HuH-7 (cell line): Measurements from ENCODE around the gene ABLIM3.

Experiments used
- DNase-seq: peaks from one replicate; pipeline ENCODE4 v3.0.0; 2011; ENCODE audit warnings: low spot score

ABLIM3 gene

DNA sequence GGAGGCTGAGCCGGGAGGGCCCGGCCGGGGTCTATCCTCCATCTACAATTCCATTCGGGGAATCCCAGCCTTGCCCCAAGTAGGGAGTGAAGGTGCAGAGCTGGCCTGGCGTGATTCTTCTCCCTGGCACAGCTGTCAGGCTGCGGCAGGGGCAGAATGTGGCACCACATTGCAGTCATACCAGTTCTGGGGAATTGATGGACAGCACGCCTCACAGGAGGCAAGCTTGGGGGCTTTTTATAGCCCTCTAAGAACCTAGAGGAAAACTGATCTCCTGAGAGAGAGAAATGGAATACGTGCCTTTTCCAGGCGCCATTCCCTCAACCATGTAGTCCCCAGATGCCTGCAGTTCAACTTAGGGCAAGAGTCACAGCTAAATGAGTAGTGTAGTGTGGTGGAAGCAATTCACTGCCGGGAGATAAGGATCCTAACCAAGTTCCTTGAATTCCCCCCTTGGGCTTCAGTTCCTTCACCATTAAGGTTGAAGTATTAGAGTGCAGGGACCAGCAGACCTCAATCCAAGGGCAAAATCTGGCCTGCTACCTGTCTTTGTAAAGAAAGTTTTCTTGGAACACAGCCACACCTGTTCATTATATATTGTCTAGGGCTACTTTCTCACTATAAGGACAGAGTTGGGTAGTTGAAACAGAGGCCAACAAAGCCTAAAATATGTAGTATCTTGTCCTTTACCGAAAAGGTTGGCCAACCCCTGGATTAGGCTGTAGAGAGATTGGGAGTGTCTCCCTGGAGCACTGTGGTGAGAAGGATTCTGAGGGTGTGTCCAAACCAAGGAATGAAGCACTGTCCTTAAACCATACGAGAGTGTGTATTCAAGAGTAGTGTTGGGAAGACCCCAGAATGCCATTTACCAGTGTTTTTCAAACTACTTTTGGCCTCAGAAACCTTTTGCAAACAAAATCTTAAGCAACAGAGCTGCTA, 141.0 kb downstream of the ABLIM3 start:
- no peak for DNase-seq

DNA sequence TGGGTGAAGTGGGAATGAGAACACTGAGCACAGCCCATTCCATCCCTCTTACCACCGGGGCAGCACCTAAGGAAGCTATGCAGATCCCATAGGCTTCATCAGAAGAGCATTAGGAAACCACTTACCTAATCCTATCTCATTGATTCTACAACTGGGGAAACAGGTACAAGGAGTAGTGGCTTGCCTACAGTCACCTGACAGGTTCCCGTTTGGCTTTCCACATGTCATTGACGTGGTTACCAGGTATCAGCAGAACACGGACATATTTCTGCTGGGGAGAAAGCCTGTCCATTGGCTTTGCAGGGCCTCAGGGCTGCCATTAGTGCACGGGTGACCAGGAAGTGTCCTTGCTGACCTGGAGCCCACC, 141.7 kb downstream of the ABLIM3 start:
- no peak for DNase-seq

DNA sequence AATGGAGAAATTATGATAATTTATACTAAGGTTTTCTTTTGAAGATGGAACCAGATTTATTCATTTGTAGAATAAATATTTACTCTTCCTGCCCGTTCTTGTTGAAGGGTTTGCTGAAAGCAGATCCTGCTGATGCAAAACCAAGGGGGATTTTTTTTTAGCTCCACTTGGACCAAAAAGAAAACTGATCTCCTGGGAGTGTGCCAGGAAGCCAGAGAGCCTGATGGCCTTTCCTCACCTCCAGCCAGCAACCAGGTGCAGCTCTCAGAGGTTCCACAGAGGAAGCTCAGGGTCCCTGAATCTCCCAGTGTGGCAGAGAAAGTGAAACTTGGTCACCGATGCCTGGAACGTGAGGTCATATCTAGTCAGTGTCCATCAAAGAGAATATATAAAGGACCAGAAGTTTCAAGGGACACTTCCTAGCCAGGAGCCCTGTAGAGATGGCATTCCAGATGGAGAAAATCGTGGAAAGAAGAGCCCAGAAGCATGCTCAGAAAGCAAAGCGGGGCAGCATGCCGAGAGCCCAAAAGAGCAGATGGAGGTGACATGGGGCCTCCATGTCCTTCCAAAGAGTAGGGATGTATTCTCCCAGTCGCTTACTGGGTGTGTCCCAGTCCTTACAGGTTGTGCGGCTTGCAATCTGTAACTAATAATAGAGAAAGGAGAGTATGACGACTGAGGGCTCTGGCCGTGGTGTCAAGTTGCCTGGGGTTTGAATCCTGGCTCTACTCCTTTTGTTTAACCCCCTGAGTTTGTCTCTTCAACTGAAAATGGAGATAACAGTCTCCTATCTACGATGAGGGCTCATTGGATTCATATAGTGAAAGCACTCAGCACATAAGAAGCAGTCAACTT, 142.6 kb downstream of the ABLIM3 start:
- DNase-seq = no peak

DNA sequence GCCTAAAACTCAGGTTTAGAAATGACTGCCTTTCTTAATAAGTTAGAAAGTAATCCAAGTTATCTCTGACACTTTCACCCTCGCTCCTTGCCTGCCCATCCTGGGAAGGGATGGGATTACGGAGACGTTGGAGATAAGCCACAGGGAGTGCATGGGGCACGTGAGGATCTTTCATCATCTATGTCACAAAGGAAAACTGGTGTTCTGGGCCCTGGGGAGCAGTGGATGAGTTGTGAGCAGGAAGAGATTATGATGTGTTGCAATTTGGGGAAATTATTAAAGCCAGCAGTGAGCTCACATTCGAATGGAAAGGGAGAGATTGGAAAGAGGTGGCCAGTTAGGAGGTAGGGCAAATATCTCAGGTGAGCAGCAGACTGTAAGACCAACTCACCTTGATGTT, 143.2 kb downstream of the ABLIM3 start:
- no peak for DNase-seq

DNA sequence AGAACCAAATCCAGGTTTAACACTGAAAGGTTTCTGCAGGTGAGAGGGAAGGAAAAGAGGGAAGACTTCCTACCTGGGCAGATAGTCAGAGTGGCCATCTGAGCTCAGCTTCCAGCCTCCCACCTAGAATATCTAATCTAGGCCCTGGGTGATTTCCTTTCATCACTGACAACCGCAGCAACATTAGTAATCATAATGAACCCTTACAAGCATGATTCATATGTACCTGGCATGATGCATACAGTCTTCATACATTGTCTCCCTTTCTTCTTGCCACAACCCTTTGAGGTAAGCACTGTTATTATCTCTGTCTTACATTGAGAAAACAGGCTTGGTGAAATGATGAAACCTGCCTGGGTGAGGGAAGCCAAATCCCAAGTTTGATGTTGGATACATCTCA, 143.9 kb downstream of the ABLIM3 start:
- no peak for DNase-seq

DNA sequence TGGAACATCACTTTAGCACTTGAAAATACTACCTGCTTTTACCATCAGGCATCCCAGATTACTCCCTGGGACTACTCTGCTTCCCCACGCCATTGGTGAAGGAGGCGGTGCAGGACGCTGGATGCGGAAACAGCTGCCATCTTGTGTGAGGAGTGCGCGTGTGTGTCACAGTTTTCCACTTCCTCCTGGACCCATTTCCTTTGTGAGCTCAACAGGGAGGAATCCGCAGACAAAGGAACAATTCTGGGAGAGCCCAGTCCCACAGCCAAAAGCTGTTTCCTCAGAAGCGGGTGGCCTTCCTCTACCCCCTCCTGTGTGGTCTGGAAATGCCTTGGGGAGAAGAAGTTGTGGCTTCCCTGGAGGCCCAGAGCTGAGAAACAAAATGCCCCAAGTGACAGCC, 147.1 kb downstream of the ABLIM3 start:
- DNase-seq = no peak

DNA sequence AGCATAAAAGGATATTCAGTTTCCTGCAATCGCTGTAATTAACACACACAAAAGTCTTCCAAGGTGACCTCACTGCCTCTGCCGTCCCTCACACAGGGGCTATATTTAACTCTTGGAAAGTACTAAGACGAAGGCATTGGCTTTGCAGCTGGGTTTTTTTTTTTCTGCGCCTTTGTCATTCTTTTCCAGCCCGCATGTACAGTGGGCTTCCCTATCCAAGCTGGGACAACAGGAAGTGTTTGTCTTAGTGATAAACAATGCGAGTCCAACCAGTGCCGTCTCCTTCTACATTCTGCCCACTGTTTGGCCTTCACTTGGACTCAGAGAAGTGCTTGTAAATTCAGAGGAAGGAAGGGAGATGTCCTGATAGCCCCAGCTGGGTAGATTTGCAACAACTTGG, 148.0 kb downstream of the ABLIM3 start:
- no peak for DNase-seq

DNA sequence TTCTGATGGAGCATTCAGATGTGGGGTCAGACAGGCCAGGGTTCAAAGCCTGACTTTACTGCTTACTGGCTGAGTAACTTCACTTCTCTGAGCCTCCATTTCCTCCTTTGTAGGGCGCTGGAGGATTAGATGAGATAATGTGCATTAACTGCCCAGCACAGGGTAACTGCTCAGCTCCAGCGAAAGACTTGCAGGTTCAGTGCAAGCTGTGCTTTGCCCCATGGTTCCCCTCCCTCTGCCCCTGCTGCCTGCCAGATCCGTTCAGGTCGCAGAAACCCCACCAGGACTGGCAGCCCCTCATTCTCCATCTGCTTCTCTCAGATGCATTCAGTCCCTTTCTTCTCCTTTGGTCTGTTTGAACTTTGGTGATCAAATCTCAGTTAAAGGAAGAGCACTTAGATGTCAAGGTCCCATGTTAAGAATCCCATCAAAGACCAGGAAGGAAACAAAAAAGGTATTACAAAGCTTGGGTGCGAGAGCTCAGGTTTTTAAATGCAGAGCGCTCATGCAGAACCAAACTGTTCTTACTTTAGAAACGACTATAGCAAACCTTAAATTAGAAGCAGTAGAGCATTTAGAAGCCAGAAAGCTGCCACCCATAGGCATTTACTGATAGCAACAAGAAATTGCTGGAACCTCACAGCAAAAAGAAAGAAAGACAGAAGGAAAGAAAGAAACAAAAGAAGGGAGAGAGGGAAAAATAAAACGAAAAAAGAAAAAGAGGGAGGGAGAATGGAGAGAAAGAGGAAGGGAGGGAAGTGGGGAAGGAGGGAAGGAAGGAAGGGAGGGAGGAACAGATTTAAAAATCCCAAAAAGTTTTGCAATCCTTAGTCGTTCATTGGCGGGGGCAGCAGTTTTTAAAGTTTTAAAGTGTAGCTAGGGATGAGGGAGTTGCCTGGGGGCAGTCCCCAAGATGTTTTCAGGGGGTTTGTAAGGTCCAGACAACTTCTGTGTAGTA, 153.9 kb downstream of the ABLIM3 start:
- no peak for DNase-seq

DNA sequence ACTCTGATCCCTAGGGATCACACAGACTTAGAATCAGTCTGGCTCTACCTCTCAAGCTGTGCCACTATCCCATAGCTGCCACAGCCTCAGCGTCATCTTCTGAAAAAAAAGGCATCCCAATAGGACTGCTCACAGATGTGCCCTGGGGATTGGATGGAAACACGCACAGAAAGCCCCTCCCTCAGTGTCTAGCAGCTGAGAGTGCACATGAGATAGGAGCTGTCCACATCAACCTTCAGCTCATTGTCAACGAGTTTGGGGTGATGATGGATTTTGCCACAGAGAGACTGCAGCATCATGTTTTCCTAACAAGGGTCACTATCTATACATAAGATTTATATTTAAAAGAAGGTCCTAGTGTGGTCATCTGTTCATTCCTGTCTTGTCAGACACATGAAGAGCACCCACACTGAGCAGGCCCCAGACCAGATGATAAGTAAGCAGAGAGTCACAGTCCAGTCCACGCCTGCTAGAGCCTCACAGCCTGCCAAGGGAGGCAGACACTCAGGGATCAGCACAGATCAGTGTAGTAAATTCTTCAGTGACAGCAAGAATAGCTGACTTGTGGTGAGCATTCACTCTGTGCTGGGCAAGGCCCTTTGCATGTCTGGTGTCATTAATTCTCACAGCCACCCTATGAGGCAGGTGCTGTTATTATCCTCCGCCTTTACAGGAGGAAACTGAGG, 156.2 kb downstream of the ABLIM3 start:
- DNase-seq = no peak

DNA sequence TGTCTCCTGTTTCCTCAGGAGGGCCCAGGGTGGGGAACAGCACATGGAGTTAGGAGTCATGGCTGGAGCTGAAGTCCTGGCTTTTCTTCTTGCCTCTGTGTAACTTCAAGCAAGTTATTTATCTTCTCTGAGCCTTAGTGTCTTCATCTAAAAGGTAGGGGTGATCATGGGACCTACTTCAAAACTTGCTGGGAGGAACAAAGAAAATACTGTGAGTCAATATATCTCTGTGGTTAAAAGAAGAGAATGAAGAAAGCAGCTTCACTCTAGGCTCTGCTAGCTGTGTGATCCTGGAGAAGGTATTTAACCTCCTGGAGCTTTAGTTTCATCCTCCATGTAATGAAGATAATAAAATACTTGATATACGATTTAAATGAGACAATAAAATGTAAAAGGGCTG, 156.9 kb downstream of the ABLIM3 start:
- DNase-seq = no peak

DNA sequence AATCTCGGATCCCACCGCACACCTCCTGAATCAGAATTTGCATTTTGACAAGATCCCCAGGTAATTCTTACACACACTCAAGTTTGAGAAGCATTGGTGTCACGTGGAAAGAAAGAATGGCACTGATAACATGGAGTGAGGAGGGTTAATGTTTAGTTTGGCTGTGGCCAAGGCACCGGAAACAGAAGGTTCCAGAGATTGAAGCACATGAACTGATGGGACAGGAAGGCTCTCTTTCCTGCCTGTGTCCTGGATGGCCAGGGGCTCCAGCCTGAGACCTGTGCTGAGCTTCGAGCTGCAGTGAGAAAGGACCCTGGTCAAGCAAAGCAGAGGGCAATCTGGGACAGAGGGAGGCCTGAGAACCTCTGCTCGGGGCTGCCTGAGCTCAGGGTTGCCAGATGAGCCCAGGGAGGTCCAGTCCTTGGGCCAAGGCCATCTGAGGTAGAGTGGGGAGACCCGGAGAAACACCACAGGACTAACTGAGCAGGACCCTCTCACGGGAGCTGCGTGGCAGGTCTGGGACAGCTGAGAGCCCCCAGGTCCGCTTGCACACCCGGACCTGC, 157.6 kb downstream of the ABLIM3 start:
- no peak for DNase-seq

DNA sequence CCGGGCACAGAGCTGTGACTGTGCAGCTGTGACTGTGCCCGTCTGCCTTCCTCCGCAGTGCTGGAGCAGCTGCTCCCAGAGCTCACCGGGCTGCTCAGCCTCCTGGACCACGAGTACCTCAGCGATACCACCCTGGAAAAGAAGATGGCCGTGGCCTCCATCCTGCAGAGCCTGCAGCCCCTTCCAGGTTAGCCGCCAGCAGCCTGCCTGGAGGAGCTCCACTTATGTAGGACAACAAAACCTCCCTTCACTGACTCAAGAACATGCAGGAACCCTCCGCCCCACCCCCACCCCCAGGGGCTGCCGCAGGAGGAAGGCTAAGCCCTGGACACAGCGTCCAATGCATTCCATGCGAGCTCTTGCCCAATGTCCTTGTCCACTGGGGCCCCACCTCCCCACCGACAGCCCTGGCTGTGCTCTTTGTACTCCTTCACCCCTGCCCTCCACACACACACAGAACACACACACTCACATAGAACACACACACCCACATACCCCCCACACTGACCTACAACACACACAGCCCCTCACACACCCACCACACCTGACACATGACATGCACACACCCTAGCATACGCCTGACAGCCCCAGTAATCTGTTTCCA, 158.3 kb downstream of the ABLIM3 start:
- no peak for DNase-seq

DNA sequence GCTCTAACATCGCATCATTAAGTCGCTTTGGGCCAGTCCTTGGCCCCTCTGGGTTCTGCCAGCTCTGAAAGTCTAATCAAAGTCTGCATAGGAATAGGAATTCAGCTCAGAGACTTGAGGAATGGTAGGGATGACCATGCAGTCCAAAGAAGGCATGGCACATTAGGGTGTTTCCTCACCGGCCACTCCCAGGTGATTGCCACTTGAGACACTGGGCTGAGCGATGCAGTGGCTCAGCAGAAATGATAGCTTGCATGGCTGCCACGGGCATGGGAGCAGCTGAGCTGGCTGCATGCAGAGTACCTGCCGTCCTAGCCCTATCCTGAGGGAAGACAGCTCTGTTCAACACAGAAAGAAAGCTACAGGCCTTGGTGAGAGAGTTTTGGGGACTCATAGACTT, 159.1 kb downstream of the ABLIM3 start:
- no peak for DNase-seq

DNA sequence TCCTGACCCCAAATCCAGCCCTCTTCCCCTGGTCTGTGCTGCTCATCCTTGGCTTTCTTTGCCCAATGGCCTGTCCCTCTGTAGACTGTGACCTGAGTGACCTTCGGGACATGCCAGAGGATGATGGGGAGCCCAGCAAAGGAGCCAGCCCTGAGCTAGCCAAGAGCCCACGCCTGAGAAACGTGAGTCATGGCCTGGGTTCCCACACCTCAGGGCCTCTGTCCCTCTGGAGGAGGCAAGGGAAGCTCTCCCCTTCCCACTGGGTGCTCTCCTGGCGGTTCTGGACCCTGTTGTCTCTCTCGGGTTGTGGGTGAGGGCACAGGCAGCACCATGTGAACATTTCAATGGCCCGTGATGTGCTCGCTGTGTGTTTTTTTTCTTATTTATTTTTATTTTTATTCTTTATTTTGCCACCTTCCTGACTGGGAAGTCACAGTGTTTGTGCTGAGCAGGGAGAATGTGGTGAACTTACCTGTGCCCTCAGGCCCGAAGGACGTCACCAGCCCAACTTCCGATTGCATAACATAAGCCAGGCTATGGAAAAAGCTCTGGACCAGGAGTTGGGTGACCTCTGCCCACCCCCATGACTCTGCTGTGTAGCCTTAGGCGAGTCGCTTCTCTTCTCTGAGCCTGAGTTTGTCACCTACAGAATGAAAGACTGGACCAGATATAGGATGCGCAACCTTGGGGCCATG, 159.9 kb downstream of the ABLIM3 start:
- DNase-seq = no peak

DNA sequence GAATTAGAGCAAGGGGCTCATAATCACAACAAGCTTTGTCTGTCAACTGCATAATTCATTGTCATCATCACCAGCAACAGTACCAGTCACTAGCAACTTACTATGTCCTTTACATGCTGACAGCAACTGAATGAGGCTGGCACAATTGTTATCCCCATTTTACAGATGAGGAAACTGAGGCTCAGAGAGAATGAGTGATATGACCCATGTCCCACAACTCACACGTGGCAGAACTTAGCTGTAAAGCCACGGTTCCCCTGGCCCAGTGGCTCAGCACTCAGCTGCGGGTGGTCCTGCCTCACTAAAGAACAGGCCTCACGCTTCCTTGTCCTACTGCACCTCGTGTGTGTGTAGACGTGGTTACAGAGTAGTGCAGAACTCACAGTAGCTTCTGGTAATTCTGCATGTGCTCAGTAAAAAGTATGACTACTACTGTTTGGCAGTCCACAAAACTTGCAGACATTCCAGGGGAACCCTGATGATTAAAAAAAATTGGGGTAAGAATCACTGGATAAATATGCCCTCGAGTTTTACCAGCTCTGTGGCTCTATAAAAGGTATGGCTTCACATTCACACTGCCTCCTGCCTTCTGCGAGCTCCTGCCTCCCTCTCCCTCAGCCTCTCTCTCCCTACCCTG, 160.6 kb downstream of the ABLIM3 start:
- no peak for DNase-seq

DNA sequence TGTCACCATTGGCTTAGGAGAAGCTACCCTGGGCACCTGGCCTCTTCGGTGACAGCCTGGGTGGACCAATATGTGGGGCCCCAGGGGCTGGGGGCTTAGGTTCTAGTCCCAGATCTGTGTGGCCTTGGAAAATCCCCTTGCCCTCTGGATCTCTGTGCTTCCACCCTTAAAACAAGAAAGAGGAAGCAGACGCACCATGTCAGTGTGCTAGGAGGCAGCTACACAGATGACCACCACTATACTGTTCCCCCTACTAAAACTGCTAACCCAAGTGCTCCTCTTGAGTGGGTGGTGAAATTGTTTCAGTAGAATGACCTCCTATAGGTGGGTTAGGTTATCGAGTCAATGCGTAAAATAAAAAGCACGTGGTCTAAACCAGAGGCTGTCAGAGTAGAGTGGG, 161.3 kb downstream of the ABLIM3 start:
- DNase-seq = no peak

DNA sequence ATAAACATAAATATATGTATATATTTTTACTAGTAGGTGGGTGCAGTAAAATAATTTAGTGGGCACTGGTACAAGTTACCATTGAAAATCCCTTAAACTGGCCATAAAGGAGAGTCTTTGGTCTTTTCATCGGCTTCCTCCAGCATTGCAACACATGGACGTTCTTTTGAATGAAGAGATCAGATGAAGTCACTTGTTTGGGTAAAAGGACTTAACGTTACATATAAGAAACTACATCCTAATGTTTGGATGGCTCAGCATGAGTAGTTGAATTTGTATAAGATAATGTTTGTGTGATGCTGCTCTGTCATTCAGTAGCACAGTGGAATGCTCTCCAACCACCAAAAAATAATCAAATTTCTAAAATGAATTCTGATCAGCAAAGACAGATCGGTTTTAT, 161.9 kb downstream of the ABLIM3 start:
- DNase-seq = no peak

DNA sequence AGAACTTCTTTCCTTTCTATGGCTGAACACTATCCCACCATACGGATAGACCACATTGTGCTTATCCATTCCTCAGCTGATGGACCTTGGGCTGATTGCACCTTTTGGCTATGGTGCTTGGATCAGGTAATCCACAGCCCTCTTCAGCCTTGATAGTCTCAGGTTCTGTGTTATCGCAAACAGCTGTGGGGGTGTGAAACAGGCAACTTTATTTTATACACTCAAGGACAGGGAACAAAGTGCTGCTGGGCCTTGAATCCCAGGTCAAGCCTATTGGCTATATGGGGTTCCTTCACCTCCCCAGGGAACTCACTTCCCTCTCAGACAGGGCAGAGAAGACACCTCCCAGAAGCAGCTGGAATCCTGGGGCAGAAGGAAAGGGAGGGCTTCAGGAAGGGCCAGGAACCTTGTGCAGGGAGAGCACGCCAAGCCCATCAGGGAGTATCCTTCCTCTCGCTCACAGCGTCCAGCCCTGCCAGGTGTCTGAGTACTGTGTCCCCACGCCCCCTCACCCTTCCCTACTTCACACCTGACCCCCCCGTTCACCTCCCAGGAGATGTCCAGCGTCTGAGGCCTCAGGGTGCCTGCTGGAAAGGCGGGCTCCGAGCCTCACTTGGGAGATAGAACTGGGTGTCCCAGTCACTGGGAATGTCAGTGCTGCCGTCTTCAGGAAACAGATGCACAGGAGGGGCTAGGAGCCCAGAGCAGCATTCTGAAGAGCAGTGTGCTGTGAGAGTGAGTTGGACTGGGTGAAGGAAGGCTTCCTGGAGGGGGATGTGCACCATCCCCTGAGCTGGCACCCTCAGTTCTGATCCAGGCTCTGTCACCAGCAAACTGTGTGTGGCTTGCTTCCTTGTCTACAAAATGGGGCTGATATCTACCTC, 163.1 kb downstream of the ABLIM3 start:
- no peak for DNase-seq

DNA sequence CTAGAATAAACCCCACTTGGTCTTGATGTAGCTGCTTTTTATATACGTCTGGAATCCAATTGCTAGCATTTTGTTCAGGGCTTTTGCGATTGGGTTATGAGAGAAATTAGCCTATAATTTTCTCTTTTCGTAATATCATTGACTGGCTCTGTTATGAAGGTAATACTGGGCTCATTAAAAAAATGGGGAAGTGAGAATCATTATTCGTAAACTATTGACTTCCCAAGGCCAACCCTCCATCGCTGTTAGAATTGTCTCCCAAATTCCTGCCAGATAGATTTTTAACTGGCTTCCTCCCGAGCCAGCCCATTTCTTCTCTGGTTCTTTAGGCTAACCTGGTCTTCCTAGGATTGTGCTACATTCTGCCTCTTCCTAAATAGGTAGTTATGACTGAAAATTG, 168.1 kb downstream of the ABLIM3 start:
- DNase-seq = no peak
